Panc1 (cell line): ENCODE results near the gene ZACN.

Experiments
- CTCF ChIP-seq: fragments of 450-650 bp; IDR thresholded peaks from 2 replicates; pipeline ENCODE4 v1.5.1; 2017; ENCODE audit warnings: mild to moderate bottlenecking
- POLR2AphosphoS5 ChIP-seq: IDR thresholded peaks from 2 replicates; pipeline ENCODE4 v1.6.1; 2012; ENCODE audit warnings: mild to moderate bottlenecking, low read depth, low read length, moderate library complexity
- REST ChIP-seq, 2 experiments: IDR thresholded peaks; 2 replicates each; pipeline ENCODE4 v1.6.1; 2011 to 2012; ENCODE audit warnings: low read depth in 2 of 2, control low read depth in 1 of 2, low read length in 1 of 2, mild to moderate bottlenecking in 1 of 2, moderate library complexity in 1 of 2; ENCODE audit not compliant: insufficient read depth in 1 of 2
- TCF7L2 ChIP-seq: IDR thresholded peaks from 2 replicates; pipeline ENCODE4 v1.6.1; 2011; ENCODE audit warnings: mild to moderate bottlenecking, low read depth, low read length, inconsistent platforms

- TF ChIP-seq CTCF (no peak), POLR2AphosphoS5 (no peak), REST (IDR thresholded peaks at IDR 0.05; ENCODE audit: insufficient read depth in 1 of 2, low read depth in 2 of 2, low read length in 1 of 2) (no peak), TCF7L2 (no peak)
Measured at GRCh38 chr17:76107509-76107908, 28.5 kb downstream of the ZACN start.
